Calu3 (cell line): Measurements from ENCODE around the gene ACAP2. TPM values are rescaled to one million over a fixed set of nuclear protein-coding genes. Genes with fewer than 3 reads are reported as not detected.
"Not testable (repeated sequence)": the region's sequence is repeated elsewhere in the genome, so short reads cannot be mapped to it uniquely, and the experiment has no call there.

Experiments
- BruUV-seq: library from RNA; stranded (reverse); fragments of 400-500 nt; replicated peaks from 2 replicates; lab custom pipeline; 2021; lab: Mats Ljungman, UMichigan
- CTCF ChIA-PET: fragments of 300-600 bp; sonication (Branson Sonifier 250); formaldehyde crosslinking; loops from one replicate; lab custom pipeline; 2022; ENCODE audit warnings: antibody characterized with exemption; lab: Charles Lee
- DNase-seq: peaks from one replicate; pipeline ENCODE4 v3.0.0; 2022
- H3K27ac Mint-ChIP-seq: one replicate; pipeline ENCODE4 v1.8.0; 2022; ENCODE audit warnings: mixed read lengths; ENCODE audit not compliant: unreplicated experiment
- H3K27me3 Mint-ChIP-seq: one replicate; pipeline ENCODE4 v1.8.0; 2022; ENCODE audit warnings: mixed read lengths; ENCODE audit not compliant: unreplicated experiment
- H3K36me3 Mint-ChIP-seq: one replicate; pipeline ENCODE4 v1.8.0; 2022; ENCODE audit warnings: mild to moderate bottlenecking, moderate library complexity, mixed read lengths; ENCODE audit not compliant: insufficient read depth, unreplicated experiment
- H3K4me1 Mint-ChIP-seq: one replicate; pipeline ENCODE4 v1.8.0; 2022; ENCODE audit warnings: mild to moderate bottlenecking, low read depth, mixed read lengths; ENCODE audit not compliant: unreplicated experiment
- H3K4me3 Mint-ChIP-seq: one replicate; pipeline ENCODE4 v1.8.0; 2022; ENCODE audit warnings: mild to moderate bottlenecking, low read depth, moderate library complexity, mixed read lengths; ENCODE audit not compliant: unreplicated experiment
- H3K9me3 Mint-ChIP-seq: one replicate; pipeline ENCODE4 v1.8.0; 2022; ENCODE audit warnings: low read depth, mixed read lengths; ENCODE audit not compliant: unreplicated experiment
- intact Hi-C: fragments of 100-400 bp; cut with micrococcal nuclease; formaldehyde crosslinking; loops from one replicate; pipeline ENCODE4 v1.10.0; 2022; ENCODE audit not compliant: unreplicated experiment
- total RNA-seq: library from RNA; stranded (reverse); gene quantifications from 2 replicates; pipeline ENCODE4 v1.2.3, GENCODE V29; 2022
- TF ChIP-seq, protein P1 (sequence below): fragments of 200-600 bp; IDR thresholded peaks from one replicate; pipeline ENCODE4 v1.8.0; 2022; ENCODE audit warnings: antibody characterized with exemption; ENCODE audit not compliant: unreplicated experiment

Gene ACAP2
- total RNA-seq, 1 experiment from 2014 or later: 74.0 TPM

DNA sequence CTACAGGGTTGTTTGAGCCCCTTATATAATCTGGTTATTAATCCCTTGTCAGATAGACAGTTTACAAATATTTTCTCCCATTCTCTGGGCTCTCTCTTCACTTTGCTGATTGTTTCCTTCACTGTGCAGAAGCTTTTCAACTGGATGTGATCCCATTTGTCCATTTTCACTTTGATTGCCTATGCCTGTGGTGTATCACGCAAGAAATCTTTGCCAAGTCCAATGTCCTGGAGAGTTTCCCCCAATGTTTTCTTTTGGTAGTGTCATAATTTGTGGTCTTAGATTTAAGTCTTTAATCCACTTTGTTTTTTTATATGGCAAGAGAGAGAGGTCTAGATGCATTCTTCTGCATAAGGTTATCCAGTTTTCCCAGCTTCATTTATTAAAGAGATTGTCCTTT is 212.6 kb downstream of the ACAP2 start:
- DNase-seq: no peak
- CTCF ChIA-PET: no interaction called here
- no peak overlapping the region for H3K27ac Mint-ChIP-seq
- H3K27me3 Mint-ChIP-seq: no peaks in the 10 kb centered on the region
- peaks cover 17% of the 10 kb centered on the region for H3K4me1 Mint-ChIP-seq
- BruUV-seq: no TSS peak
- peaks cover 16% of the 10 kb centered on the region for H3K9me3 Mint-ChIP-seq
- TF ChIP-seq, protein P1, sequence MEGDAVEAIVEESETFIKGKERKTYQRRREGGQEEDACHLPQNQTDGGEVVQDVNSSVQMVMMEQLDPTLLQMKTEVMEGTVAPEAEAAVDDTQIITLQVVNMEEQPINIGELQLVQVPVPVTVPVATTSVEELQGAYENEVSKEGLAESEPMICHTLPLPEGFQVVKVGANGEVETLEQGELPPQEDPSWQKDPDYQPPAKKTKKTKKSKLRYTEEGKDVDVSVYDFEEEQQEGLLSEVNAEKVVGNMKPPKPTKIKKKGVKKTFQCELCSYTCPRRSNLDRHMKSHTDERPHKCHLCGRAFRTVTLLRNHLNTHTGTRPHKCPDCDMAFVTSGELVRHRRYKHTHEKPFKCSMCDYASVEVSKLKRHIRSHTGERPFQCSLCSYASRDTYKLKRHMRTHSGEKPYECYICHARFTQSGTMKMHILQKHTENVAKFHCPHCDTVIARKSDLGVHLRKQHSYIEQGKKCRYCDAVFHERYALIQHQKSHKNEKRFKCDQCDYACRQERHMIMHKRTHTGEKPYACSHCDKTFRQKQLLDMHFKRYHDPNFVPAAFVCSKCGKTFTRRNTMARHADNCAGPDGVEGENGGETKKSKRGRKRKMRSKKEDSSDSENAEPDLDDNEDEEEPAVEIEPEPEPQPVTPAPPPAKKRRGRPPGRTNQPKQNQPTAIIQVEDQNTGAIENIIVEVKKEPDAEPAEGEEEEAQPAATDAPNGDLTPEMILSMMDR: no peak
- intact Hi-C loops: no loop called here
- peaks cover 15% of the 10 kb centered on the region for H3K36me3 Mint-ChIP-seq
- no peak overlapping the region for H3K4me3 Mint-ChIP-seq

DNA sequence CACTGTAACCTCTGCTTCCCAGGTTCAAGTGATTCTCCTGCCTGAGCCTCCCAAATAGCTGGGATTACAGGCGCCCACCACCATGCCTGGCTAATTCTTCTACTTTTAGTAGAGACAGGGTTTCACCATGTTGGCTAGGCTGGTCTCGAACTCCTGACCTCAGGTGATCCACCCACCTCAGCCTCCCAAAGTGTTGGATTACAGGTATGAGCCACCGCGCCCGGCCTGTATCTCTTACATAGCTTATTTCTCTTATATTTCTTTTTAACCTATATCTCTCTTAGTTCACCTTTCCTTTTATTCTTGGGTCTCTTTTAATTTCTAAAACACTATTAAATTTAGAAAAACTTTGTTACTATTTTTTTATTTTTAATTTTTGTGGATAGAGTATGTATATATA is 213.9 kb downstream of the ACAP2 start:
- intact Hi-C loops, DNase-seq, H3K4me3 Mint-ChIP-seq, BruUV-seq, H3K27me3 Mint-ChIP-seq, H3K27ac Mint-ChIP-seq, CTCF ChIA-PET: not testable (repeated sequence)
- Mint-ChIP-seq H3K4me1 (peaks cover 17% of the 10 kb centered on the region), H3K36me3 (peaks cover 15% of the 10 kb centered on the region), H3K9me3 (peaks cover 12% of the 10 kb centered on the region)

DNA sequence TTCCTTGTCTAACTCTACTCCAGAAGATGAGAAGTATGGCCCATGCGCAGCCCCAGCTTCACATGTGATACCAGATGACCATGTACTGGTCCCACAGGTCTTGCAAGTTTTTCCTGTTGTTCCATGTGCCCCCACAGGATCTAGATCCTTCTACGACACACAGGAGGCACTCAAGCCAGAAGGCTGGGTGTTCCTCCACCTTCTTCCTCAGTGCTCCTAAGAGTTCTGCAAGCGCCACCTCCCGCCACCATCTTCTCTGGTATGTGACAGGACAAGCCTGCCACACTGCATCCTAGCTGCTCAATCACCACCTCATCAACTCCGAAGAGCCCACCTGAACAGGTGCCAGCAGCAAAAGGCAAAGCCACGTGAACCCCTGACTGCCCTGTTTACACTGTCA is 214.9 kb downstream of the ACAP2 start:
- Mint-ChIP-seq H3K4me3 (no peak overlapping the region), H3K27me3 (no peaks in the 10 kb centered on the region), H3K36me3 (peaks cover 15% of the 10 kb centered on the region), H3K4me1 (peaks cover 17% of the 10 kb centered on the region), H3K27ac (no peak overlapping the region), H3K9me3 (peaks cover 10% of the 10 kb centered on the region)
- intact Hi-C loops: no loop called here
- TF ChIP-seq, protein P1: no peak
- CTCF ChIA-PET: interaction anchor here (1.3 kb wide), 1 partner anchor 78 kb away, joined by 3 read pairs; no protein-coding TSS in a partner anchor
- no peak for DNase-seq
- no TSS peak for BruUV-seq

DNA sequence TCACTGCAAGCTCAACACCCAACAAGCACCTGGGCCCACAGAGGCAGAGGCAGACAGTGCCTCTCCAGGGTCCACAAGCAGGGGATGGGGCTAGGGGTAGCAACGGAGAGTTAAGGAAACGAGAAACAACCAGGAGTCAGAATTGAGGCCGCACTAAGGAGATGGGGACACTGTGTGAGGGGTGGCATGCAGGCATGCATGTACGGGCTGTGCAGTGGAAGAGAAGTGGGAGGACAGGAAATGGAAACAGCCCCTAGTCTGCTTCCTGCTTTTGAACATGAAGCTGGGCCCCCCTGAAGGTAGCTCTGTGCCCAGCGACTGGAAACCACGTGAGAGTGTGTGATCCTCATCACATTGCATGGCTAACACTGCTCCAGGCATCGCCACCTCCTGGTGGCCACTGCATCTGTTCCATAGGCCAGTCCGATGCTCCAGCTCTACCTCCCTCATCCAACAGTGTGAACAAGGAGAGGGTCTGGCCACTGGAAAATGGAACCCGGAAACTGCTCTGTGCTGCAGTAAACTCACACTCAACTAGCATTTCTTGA is 215.8 kb downstream of the ACAP2 start:
- peaks cover 9% of the 10 kb centered on the region for H3K36me3 Mint-ChIP-seq
- intact Hi-C loops: no loop called here
- CTCF ChIA-PET: interaction anchor here (1.3 kb wide), 1 partner anchor 77 kb away, joined by 3 read pairs; no protein-coding TSS in a partner anchor
- BruUV-seq: no TSS peak
- H3K4me1 Mint-ChIP-seq: peaks cover 17% of the 10 kb centered on the region
- H3K4me3 Mint-ChIP-seq: no peak overlapping the region
- H3K9me3 Mint-ChIP-seq: peaks cover 6% of the 10 kb centered on the region
- H3K27me3 Mint-ChIP-seq: no peaks in the 10 kb centered on the region
- DNase-seq: no peak
- H3K27ac Mint-ChIP-seq: no peak overlapping the region
- TF ChIP-seq, protein P1: no peak

DNA sequence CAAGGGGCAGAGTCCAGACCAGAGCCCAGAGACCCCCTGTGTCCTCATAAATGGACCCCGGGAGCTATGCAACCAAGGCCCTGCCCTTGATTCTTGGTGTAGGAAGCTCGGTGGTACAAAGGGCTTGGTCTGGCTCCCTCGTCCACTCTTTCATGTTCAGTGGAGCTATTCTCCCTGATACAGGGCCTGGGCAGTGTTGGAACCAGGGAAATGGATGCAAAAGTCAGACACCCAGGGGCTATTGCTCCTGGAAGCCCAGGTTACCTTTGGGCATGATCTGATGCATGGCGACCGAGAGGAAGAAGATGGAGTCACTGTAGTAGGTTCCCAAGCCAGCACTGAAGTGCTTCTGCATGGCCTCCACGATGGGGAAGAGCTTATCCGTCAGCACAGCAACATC is 216.4 kb downstream of the ACAP2 start:
- TF ChIP-seq, protein P1: no peak
- peaks cover 6% of the 10 kb centered on the region for H3K9me3 Mint-ChIP-seq
- no peaks in the 10 kb centered on the region for H3K27me3 Mint-ChIP-seq
- DNase-seq: no peak
- H3K4me1 Mint-ChIP-seq: peaks cover 17% of the 10 kb centered on the region
- intact Hi-C loops: no loop called here
- no peak overlapping the region for H3K4me3 Mint-ChIP-seq
- BruUV-seq: no TSS peak
- H3K36me3 Mint-ChIP-seq: peaks cover 8% of the 10 kb centered on the region
- CTCF ChIA-PET: interaction anchor here (1.3 kb wide), 1 partner anchor 76 kb away, joined by 3 read pairs; no protein-coding TSS in a partner anchor
- no peak overlapping the region for H3K27ac Mint-ChIP-seq
